ENCODE results near the gene OOEP.
"Not testable (repeated sequence)": the region's sequence is repeated elsewhere in the genome, so short reads cannot be mapped to it uniquely, and the experiment has no call there.

OOEP gene

DNA sequence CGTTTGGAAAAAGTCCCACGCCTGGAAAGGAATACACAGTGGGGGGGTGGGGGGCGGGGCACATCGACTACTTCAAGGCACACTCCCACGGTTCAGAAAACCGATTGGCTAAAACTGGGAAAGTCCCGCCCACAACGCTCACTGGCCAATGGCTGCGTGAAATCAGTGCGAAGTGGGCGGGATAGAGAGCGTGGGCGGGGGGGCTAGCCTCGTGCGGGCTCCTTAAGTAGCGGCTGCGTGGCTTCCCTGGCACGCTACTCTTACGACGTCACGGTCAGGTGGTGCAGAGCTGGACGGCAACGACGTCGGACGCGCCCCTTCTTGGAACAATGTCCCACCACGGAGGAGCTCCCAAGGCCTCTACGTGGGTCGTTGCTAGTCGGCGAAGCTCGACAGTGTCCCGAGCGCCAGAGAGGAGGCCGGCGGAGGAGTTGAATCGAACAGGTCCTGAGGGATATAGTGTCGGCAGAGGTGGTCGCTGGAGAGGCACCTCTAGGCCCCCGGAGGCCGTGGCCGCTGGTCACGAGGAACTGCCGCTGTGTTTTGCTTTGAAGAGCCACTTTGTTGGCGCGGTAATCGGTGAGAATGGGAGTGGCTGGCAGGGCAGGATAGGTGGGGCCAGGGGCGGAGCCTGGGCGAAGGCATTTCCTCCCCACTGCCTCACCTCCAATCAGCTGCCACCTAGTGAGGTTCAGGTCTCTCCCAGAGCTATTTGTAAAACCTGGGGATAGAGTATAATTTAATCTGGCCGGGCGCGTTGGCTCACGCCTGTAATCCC lies 25.1 kb upstream of the OOEP start, which contains the start of gene DDX43:
TSS of gene DDX43 (plus strand) at position 252 of the 778 bp plus-strand sequence. CDS start at position 330, 78 bp downstream.
- ChIA-PET POLR2A (no interaction called here), CTCF (no interaction called here)
- no peak within 1 kb of the TSS for H3K4me3 ChIP-seq (ENCODE audit: low read depth, low read length)
- TF ChIP-seq, protein P1, sequence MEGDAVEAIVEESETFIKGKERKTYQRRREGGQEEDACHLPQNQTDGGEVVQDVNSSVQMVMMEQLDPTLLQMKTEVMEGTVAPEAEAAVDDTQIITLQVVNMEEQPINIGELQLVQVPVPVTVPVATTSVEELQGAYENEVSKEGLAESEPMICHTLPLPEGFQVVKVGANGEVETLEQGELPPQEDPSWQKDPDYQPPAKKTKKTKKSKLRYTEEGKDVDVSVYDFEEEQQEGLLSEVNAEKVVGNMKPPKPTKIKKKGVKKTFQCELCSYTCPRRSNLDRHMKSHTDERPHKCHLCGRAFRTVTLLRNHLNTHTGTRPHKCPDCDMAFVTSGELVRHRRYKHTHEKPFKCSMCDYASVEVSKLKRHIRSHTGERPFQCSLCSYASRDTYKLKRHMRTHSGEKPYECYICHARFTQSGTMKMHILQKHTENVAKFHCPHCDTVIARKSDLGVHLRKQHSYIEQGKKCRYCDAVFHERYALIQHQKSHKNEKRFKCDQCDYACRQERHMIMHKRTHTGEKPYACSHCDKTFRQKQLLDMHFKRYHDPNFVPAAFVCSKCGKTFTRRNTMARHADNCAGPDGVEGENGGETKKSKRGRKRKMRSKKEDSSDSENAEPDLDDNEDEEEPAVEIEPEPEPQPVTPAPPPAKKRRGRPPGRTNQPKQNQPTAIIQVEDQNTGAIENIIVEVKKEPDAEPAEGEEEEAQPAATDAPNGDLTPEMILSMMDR (IDR thresholded peaks at IDR 0.05; ENCODE audit: insufficient read depth, low read length, missing control alignments): no peak
- no peak for DNase-seq (ENCODE audit: low read depth, low spot score)

DNA sequence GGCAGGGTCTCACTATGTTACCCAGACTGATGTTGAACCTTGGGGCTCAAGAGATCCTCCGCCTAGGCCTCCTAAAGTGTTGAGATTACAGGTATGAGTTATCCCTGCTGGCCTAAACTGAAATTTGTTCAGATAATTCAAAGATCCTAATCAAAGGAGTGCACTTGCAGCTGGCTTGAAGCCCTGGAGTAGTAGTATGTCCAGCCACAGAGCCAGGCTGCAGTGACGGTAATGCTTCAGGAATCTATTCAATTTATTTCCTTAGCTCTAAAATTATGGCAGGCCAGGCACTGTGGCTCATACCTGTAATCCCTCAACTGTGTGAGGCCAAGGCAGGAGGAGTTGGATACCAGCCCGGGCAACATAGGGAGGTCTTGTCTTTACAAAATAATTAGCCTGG lies 23.6 kb upstream of the OOEP start:
- DNase-seq (ENCODE audit: low read depth, low spot score): no peak
- ChIA-PET CTCF (no interaction called here), POLR2A (no interaction called here)
- TF ChIP-seq, protein P1 (IDR thresholded peaks at IDR 0.05; ENCODE audit: insufficient read depth, low read length, missing control alignments): no peak
- H3K4me3 ChIP-seq (ENCODE audit: low read depth, low read length): no peak overlapping the region

DNA sequence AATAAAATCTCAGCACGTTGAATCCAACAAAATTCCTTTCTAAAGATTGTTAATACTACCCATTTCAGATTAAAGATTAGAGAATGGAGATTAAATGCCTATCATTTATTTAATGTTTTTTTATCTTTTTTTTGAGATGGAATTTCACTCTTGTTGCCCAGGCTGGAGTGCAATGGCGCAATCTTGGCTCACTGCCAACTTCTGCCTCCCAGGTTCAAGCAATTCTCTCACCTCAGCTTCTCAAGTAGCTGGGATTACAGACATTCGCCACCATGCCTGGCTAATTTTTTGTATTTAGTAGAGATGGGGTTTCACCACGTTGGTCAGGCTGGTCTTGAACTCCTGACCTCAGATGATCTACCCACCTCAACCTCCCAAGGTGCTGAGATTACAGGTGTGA lies 22.5 kb upstream of the OOEP start:
- DNase-seq (ENCODE audit: low read depth, low spot score); H3K4me3 ChIP-seq (ENCODE audit: low read depth, low read length); CTCF ChIA-PET; POLR2A ChIA-PET: not testable (repeated sequence)

DNA sequence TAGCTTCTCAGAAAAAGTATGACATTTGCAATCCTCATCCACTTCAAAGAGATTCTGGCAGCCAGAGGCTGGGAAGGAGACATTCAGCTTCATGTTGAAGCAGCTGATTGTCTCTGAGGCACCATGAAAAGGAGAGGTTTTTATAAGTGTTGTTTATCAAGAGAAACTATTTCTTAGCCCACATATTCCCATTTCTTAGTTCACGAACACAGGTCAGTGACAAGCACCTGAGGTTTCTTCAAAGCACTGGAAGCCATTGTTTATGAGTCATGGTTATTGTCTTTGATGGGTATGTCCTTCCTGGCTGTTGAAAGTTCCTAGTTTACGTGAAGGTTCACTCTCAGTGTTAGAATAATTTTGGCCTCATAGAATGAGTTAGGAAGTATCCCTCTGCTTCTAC lies 22.0 kb upstream of the OOEP start:
- H3K4me3 ChIP-seq (ENCODE audit: low read depth, low read length): no peak overlapping the region
- DNase-seq (ENCODE audit: low read depth, low spot score): no peak
- ChIA-PET CTCF (interaction anchor here (1.3 kb wide), 1 partner anchor 53 kb away, joined by 3 read pairs; no protein-coding TSS in a partner anchor), POLR2A (no interaction called here)
- TF ChIP-seq, protein P1 (IDR thresholded peaks at IDR 0.05; ENCODE audit: insufficient read depth, low read length, missing control alignments): no peak

DNA sequence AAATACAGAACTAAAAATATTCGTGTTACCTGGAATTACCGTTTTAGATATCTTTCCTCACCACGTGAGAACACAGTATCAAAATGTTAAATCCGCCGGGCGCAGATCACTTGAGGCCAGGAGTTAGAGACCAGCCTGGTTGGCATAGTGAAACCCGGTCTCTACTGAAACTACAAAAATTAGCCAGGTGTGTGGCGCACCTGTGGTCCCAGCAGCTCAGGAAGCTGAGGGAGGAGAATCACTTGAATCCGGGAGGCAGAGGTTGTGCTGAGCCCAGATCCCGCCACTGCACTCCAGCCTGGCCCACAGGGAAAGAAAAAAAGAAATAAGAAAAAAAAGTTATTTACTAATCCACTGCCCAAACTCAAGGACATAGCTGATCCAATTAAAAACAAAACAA lies 20.2 kb upstream of the OOEP start:
- H3K4me3 ChIP-seq (ENCODE audit: low read depth, low read length): no peak overlapping the region
- CTCF ChIA-PET: interaction anchor here (0.7 to 0.8 kb wide), 2 partner anchors 12 to 37 kb away, joined by 3 read pairs; no protein-coding TSS in a partner anchor
- DNase-seq (ENCODE audit: low read depth, low spot score): no peak
- TF ChIP-seq, protein P1 (IDR thresholded peaks at IDR 0.05; ENCODE audit: insufficient read depth, low read length, missing control alignments): no peak
- POLR2A ChIA-PET: no interaction called here

DNA sequence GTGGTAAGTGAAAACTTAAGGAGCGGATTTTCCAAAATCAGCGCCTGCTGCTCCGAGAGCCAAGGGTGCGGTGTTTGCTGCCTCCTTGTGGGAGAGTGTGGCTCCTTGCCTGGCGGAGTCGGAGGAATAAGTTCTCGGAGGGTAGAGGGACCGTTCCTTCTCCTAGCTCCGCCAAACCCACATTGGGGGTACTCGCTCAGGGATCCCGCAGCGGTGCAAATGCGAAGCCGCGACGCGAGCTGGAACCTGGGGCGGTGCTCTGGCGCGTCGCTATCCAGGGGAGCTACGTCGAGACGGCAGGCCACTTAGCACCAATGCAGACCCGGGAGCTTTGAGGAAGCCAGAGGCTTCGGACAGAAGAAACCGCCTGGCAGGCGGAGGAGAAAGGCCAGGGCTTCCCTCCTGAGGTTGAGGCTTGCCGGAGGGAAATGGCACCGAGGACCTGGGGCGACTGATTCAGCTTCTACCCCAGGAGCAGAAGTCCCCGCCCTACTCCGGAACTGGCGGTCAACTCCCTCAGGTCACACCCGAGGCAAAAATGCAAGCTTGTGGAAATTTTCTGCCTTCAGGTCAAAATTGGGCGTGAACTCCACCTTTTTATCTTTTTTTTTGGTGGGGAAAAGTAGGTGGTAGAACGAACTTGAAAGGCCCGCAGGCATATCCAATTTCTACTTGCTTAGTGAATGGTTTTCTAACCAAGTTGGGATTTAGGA lies 19.3 kb upstream of the OOEP start:
- DNase-seq (ENCODE audit: low read depth, low spot score): peak; percentile 5

More for the DNA sequence above, 19.3 kb upstream of the OOEP start:
- TF ChIP-seq, protein P1 (IDR thresholded peaks at IDR 0.05; ENCODE audit: insufficient read depth, low read length, missing control alignments): peak; percentile 82
- ChIA-PET CTCF (interaction anchor here (0.7 to 2.2 kb wide), 21 partner anchors 9 to 264 kb away, joined by 3 to 29 read pairs (median 4); no protein-coding TSS in a partner anchor), POLR2A (interaction anchor here (0.9 to 1.1 kb wide), 2 partner anchors 50 to 72 kb away, joined by 3 to 5 read pairs; partner anchors contain the start of gene MTO1)
- peak overlapping the region; percentile 65 for H3K4me3 ChIP-seq (ENCODE audit: low read depth, low read length)

Data from AG04449 (cell line).